Measurements from ENCODE around the gene MAGOH.

The MAGOH gene

DNA sequence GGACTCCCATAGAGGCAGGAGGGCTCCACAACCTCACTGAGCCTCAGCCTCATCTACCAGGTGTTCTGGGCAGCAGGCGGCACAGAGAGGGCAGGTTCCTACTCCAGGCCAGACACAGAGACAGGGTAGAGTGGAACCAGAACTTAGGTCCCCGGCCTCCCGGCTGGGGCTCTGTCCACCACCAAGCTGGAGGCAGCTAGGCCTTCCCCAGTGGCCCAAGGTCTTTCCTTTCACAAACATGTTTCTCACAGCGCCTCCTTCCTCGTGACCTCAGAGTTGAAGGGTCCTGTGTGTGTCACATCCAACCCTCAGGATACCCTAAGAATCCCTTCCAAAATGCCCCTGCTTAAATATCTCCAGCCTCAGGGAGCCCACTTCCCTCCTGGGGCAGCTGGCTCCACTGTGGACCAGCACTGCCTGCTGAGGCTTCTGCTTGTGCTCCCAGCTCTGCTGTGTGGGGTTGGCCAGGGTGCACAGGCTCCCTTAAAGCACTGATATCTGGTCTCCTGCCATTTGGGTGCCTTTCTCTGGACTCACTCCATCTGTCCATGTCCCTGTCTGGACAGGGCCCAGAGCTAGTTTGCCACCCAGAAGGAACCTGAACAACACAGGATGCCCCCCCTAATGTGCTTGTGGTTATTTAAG is 33.2 kb upstream of the MAGOH start:
- DNase-seq (ENCODE audit: insufficient read length, low spot score), result no peak
- FAIRE-seq, result no peak

- no peak for FAIRE-seq
- no peak for DNase-seq (ENCODE audit: insufficient read length, low spot score)
These were observed 32.6 kb upstream of the MAGOH start for GRCh38 chr1:53270873-53271272.

DNA sequence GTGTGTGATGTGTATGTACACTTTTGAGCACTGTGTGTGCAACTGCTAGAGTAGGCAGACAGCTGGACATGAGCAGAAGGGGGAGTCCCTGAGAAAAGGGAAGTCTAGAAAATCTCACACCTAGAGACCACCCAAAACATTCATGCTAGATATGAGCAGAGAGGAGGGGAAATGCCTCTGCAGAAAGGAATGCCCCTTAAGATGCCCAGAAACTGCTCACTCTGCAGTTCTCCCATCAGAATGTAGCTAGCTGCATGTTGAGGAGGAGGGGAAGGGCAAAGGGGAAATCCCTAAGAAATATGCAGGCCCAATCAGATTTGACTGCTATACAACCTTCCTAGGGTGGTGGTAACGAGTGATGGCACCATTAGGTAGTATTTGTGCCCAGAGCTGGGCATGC is 31.8 kb upstream of the MAGOH start:
- no peak for FAIRE-seq
- no peak for DNase-seq (ENCODE audit: insufficient read length, low spot score)

- no peak for DNase-seq (ENCODE audit: insufficient read length, low spot score)
- no peak for FAIRE-seq
These were observed 29.4 kb upstream of the MAGOH start for GRCh38 chr1:53267761-53268160.

DNA sequence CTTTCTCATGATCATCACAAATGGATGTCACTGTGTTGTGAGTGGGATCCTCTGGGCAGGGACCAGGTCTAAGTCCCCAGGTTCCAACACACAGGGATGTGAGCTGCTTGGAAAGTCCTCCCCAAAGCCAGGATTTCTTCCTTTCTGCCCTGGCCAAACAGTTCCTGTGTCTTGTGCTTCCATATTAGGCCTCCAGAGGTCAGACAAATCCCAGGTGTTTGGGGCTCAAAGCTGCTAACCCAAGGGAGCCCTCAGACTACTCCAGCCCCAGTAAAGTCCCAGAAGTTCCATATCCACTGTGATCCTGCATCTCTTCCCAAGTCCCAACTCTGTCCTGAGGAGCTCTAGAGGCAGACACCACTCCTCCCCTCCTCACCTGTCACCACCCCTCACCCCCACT is 27.7 kb upstream of the MAGOH start:
- no peak for FAIRE-seq

GRCh38 chr1:53265581-53265980 is 27.3 kb upstream of the MAGOH start:
- no peak for FAIRE-seq
- no peak for DNase-seq (ENCODE audit: insufficient read length, low spot score)

More for the DNA sequence above, 27.7 kb upstream of the MAGOH start:
- DNase-seq (ENCODE audit: insufficient read length, low spot score), result no peak

DNA sequence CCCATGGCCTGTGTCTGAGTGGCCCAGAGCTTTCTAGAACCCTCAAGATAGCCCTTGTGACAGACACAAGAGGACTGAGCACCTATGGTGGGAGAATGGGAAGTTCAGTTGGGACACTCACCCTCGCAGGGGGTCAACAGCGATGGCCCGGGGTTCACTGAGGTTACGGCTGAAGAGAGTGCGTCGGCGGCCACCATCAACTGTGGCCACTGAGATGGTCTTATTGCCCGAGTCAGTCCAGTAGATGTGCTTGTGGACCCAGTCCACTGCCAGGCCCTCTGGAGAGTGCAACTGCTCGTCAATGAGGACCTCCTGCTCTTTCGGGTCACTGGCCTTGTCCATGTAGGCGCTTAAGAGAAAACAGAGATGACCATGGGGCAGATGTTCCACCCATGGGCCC is 25.7 kb upstream of the MAGOH start:
- FAIRE-seq, result no peak

DNA sequence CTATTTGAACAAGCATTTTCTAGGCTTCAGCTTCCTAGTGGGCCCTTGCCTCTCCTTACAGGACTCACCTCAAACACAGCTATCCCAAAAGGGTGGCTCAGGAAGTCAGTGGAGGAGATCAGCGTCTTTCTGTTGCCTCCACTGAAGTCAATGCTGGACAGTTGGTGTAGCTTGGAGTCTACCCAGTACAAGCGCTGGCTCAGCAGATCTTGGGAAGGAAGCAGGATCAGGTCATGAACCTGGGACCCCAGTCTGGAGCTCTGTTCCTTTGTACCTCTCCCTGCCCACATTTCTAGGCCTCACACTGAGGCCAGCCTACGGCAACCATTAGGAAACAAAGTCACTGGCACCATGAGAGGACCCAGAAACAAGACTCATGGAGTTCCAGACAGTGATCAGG is 23.7 kb upstream of the MAGOH start:
- FAIRE-seq, result no peak
- DNase-seq (ENCODE audit: insufficient read length, low spot score), result no peak

More for the DNA sequence above, 25.7 kb upstream of the MAGOH start:
- no peak for DNase-seq (ENCODE audit: insufficient read length, low spot score)

DNA sequence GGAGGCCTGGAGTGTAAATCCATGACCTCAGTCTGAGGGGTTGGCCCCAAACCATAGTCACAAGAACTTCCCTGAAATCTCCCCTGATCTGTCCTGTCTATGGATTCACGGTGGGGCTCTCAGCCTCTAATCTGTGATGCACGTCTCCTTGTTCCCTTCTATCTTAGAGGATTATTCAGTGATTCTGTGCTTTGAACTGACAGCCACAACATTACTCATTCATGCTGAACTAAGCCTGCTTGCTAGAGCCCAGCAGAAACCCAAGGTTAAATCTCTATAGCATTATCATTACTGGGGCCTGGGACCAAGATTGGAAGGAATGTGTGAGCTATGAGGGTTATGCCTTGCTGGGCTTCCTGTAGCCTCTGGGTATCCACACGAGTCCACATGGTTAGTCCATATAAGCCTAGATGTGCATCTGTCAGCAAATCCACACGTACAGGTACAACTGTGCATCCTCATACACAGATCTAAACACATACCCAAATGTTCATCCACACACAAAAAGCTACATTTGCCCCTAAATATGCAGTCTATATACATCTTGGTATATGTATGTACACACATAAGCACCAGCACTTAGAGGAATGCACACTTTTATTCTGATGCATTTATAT is 22.4 kb upstream of the MAGOH start:
- DNase-seq (ENCODE audit: insufficient read length, low spot score) (no peak), FAIRE-seq (no peak)

GRCh38 chr1:53259932-53260331 is 21.6 kb upstream of the MAGOH start:
- DNase-seq (ENCODE audit: insufficient read length, low spot score), result no peak
- peak; percentile 64 for FAIRE-seq

DNA sequence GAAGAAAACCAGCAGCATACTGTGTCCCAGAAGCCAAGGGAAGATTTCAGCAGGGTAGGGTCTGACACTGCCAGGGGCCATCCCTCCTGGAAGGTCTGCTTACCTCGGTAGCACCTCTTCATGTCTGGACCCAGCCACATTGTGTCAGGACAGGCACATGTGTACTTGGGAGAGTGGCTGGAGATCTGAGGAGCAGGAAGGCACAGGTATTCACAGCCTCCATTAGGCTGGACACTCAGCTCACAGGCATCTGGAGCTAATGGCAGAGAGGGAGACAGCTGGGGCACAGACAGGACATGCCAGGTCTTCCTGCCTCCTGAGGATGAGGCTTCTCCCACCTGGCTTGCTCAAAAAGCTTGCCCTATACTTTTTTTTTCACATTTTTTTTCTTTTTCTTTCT is 19.9 kb upstream of the MAGOH start:
- no peak for DNase-seq (ENCODE audit: insufficient read length, low spot score)
- no peak for FAIRE-seq

GRCh38 chr1:53257454-53258081 is 19.2 kb upstream of the MAGOH start:
- peak; percentile 57 for FAIRE-seq

DNA sequence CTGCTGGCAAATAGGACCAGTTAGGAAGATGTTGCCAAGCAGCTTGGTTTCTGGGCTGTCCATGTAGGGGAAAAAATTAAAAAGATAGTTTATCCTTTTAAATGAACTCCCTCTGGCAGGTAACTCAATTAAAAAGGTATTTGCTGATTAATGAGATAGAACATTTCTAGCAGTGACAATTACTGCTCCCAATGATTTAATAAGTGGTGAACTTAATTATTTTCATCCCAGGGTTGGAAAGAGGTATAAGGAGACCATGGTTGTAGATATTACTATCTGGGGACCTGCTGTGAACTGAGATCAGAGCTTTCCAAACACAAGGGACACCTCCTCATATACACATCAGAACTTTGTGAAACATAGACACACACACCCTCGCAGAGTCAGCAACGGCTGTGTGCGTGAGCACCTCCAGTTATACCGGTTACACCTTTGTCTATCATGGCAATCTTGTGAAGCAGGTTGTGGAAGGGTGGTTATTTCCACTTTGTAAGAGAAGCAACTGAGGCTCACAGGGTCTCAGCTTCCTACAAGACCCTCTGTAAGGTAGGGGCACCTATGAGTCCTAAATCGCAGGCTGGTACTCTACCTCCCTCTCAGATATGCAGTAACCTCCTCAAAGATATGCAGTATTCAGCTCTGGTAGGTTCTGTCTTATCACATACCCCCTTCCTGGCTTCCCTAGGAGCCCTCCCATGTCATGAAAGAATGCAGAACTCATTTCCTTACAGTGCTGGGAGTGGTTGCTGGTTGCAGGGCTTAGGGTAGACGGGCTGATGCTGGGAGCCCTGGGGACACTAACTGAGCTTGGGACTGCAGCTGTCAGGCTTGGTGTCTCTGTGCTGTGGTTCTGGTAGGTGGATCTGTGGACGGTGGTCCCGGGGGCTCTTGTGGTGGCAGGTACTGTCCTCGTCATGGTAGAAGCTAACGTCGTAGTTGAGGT is 18.5 kb upstream of the MAGOH start:
- no peak for FAIRE-seq

More at GRCh38 chr1:53257454-53258081, 19.2 kb upstream of the MAGOH start:
- DNase-seq (ENCODE audit: insufficient read length, low spot score), result no peak

DNA sequence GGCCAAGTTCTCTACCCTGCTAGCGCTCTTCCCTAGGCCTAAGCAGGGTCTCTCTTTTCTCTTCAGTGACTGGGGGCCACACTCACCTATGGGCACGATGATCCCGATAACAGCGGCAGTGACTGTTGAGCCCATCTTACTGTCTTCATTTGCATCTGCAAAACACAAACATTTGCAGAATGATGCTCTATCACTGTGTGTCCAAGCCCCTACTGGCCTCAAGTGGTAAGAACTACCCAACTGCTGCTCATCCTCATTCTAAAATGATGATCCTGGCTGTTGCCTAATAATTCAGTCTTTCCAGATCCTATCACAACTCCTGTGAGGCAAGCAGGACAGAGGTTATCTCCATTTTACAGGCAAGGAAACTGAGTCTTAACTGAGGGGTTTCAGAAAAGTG is 16.7 kb upstream of the MAGOH start:
- FAIRE-seq, result no peak

More for the DNA sequence above, 18.5 kb upstream of the MAGOH start:
- no peak for DNase-seq (ENCODE audit: insufficient read length, low spot score)

GRCh38 chr1:53254011-53254640 is 15.8 kb upstream of the MAGOH start:
- FAIRE-seq (no peak), DNase-seq (ENCODE audit: insufficient read length, low spot score) (no peak)

More for the DNA sequence above, 16.7 kb upstream of the MAGOH start:
- DNase-seq (ENCODE audit: insufficient read length, low spot score), result no peak

DNA sequence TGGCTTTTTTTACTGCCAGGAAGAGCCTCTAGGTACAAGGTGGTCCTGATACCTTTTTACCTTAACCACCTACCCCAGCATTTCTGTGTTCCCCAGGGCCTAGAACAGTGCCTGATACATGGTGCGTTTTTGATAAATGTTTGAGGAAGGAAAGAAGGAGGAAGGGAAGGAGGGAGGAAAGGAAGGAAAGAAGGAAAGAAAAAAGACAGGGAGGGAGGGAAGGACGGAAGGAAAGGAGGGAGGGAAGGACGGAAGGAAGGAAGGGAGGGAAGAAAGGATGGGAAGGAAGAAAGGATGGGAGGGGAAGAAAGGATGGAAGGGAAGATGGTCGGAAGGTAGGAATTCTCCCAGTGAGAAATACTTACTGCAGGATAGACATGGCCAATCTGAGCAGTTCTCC is 12.0 kb upstream of the MAGOH start:
- no peak for FAIRE-seq
- DNase-seq (ENCODE audit: insufficient read length, low spot score), result no peak

DNA sequence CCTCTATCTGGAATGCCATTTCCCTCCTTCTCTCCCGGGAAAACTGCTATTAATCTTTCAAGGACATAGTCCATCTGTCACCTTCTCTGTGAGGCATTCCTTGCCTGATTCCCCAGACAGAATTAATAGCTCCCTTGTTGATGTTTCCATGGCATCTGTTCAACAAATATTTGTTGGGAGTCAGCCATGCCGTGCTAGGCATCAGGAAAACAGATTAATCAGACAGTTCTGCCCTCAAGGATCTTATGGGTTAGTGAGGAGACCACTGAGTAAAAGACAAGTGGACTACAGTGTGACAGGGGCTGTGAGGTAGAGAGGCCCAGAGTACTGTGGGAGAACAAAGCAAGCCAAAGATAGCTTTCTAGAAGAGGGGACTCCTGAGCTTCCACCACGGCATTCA is 11.4 kb upstream of the MAGOH start:
- DNase-seq (ENCODE audit: insufficient read length, low spot score), result no peak
- no peak for FAIRE-seq

DNA sequence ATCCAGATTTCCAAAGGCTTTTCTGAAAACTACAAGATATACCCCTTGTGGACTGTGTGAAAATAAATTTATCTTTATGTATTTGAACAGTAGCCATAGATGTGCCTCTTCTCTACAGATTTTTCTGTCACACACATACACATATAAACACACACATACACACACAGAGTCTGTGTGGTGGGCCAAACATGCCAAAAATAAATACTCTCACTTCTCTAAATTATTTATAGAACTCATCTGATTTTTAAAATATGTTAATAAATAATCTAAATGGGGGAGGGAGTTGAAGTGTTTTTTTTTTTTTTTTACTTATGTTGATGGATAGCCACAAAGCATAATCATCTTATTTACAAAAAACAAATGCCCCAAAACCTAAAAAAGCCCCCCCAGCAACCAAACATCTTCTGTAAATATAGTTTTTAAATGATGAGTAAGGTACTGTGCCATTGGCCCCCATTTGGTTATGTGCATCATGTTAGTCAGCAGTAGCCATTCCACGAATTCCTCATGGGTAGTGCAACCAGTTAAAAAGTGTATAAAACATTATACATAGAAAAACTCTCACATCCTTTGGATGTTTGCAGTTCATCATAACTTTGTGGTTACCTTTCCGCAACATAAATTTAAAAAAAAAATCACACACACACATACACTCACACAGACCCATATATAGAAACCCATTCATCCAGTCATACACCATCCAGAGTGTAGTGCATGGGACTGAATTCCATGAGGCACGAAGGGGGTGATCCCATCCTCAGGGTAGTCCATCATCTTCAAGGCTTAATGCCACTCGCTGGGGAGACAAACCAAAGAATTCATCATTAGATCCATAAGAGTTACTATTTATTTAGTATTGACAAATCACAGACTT is 8.2 kb upstream of the MAGOH start:
- FAIRE-seq (no peak), DNase-seq (ENCODE audit: insufficient read length, low spot score) (no peak)

- no peak for FAIRE-seq
- no peak for DNase-seq (ENCODE audit: insufficient read length, low spot score)
These were observed 5.8 kb upstream of the MAGOH start for GRCh38 chr1:53244141-53244540.

GRCh38 chr1:53242381-53242780 is 4.1 kb upstream of the MAGOH start:
- no peak for DNase-seq (ENCODE audit: insufficient read length, low spot score)
- no peak for FAIRE-seq
